Measurements from ENCODE around the gene ZDHHC9.

The ZDHHC9 gene

GRCh38 chrX:129791336-129791735 lies 52.4 kb downstream of the ZDHHC9 start:
- no peak for TF ChIP-seq CTCF (IDR thresholded peaks at IDR 0.05; ENCODE audit: low read depth, low read length, missing control alignments)
- no peaks in the 10 kb centered on the region for H3K27me3 ChIP-seq (replicated peaks)
- in situ Hi-C loops (cut with HindIII; ENCODE audit: low pct_ligation_motif_present, low sequenced_read_pairs) = no loop called here
- no peaks in the 10 kb centered on the region for H3K36me3 ChIP-seq (replicated peaks)
- H3K4me3 ChIP-seq (ENCODE audit: low read depth, low read length) = no peak overlapping the region
- DNase-seq = no peak
- no peak overlapping the region for H3K27ac ChIP-seq

- TF ChIP-seq CTCF (IDR thresholded peaks at IDR 0.05; ENCODE audit: low read depth, low read length, missing control alignments) = no peak
- DNase-seq = no peak
- Histone ChIP-seq H3K36me3 (replicated peaks) (no peaks in the 10 kb centered on the region), H3K27ac (no peak overlapping the region), H3K4me3 (ENCODE audit: low read depth, low read length) (no peak overlapping the region), H3K27me3 (replicated peaks) (no peaks in the 10 kb centered on the region)
- in situ Hi-C loops (cut with HindIII; ENCODE audit: low pct_ligation_motif_present, low sequenced_read_pairs) = no loop called here
Observed at GRCh38 chrX:129790808-129791207, 52.9 kb downstream of the ZDHHC9 start.

- no peak for TF ChIP-seq CTCF (IDR thresholded peaks at IDR 0.05; ENCODE audit: low read depth, low read length, missing control alignments)
- Histone ChIP-seq H3K27ac (no peak overlapping the region), H3K27me3 (replicated peaks) (no peaks in the 10 kb centered on the region), H3K4me3 (ENCODE audit: low read depth, low read length) (no peak overlapping the region), H3K36me3 (replicated peaks) (no peaks in the 10 kb centered on the region)
- in situ Hi-C loops (cut with HindIII; ENCODE audit: low pct_ligation_motif_present, low sequenced_read_pairs) = no loop called here
- DNase-seq = no peak
Observed at GRCh38 chrX:129790146-129790545, 53.5 kb downstream of the ZDHHC9 start.

- DNase-seq = no peak
- no peaks in the 10 kb centered on the region for H3K27me3 ChIP-seq (replicated peaks)
- in situ Hi-C loops (cut with HindIII; ENCODE audit: low pct_ligation_motif_present, low sequenced_read_pairs) = no loop called here
- H3K36me3 ChIP-seq (replicated peaks) = no peaks in the 10 kb centered on the region
- no peak overlapping the region for H3K4me3 ChIP-seq (ENCODE audit: low read depth, low read length)
- TF ChIP-seq CTCF (IDR thresholded peaks at IDR 0.05; ENCODE audit: low read depth, low read length, missing control alignments) = no peak
- H3K27ac ChIP-seq = no peak overlapping the region
Observed at GRCh38 chrX:129788527-129788926, 55.2 kb downstream of the ZDHHC9 start.

- no peak for TF ChIP-seq CTCF (IDR thresholded peaks at IDR 0.05; ENCODE audit: low read depth, low read length, missing control alignments)
- H3K27ac ChIP-seq = no peak overlapping the region
- no peak for DNase-seq
- H3K36me3 ChIP-seq (replicated peaks) = no peaks in the 10 kb centered on the region
- H3K4me3 ChIP-seq (ENCODE audit: low read depth, low read length) = no peak overlapping the region
- in situ Hi-C loops (cut with HindIII; ENCODE audit: low pct_ligation_motif_present, low sequenced_read_pairs) = no loop called here
- no peaks in the 10 kb centered on the region for H3K27me3 ChIP-seq (replicated peaks)
Observed at GRCh38 chrX:129787336-129788055, 56.2 kb downstream of the ZDHHC9 start.

GRCh38 chrX:129786210-129786651 lies 57.5 kb downstream of the ZDHHC9 start:
- Histone ChIP-seq H3K27me3 (replicated peaks) (no peaks in the 10 kb centered on the region), H3K4me3 (ENCODE audit: low read depth, low read length) (no peak overlapping the region), H3K27ac (no peak overlapping the region), H3K36me3 (replicated peaks) (no peaks in the 10 kb centered on the region)
- DNase-seq = no peak
- no peak for TF ChIP-seq CTCF (IDR thresholded peaks at IDR 0.05; ENCODE audit: low read depth, low read length, missing control alignments)
- in situ Hi-C loops (cut with HindIII; ENCODE audit: low pct_ligation_motif_present, low sequenced_read_pairs) = no loop called here

All from brain microvascular endothelial cell (primary cell).